Stimulated activated CD8-positive, alpha-beta memory T cell treated with anti-CD3 and anti-CD28 coated beads, Interleukin-4, amount 100 ng/mL, for 24 hours (primary cell): ENCODE measurements around the gene RAB5A.
"Not testable (repeated sequence)": the region's sequence is repeated elsewhere in the genome, so short reads cannot be mapped to it uniquely, and the experiment has no call there.

ENCODE experiments used
- DNase-seq: peaks from one replicate; pipeline ENCODE4 v3.0.0-alpha.2; 2020; ENCODE audit warnings: low read depth

Gene RAB5A

DNA sequence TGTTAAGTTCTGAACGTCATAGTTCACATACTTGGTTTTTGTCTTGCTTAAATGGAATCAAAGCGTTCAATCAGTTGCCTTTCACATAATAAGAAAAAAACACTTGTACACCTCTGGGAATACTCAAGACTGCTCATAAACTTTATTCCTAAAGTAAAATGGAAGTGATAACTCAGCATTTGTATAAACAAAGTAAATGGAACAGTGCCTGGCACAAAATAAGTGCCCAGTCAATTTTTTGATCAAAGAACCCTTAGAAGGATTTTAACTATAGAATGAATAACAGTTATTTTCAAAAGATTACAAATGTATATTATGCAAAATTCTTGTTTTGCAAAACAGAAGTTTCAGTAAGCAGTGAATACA, 1.3 kb downstream of the RAB5A start:
- DNase-seq: no peak

DNA sequence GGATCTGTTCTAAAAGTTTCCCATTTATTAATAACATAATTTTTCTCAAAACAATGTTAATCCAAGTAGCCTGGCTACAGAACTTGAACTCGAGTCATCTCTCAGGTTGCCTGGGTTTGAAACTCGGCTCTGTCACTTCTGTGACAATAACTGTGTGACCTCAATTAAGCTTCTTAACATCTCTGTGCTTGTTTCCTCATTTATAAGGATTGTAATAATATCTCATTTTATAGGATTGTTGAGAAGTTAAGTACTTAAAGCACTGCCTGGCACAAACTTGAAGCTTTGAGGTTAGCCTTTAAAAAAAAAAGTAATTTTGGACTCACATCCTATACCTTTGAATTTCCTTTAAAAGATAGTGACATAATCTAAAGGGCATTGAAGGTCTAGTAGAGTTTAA, 3.4 kb downstream of the RAB5A start:
- DNase-seq: no peak

DNA sequence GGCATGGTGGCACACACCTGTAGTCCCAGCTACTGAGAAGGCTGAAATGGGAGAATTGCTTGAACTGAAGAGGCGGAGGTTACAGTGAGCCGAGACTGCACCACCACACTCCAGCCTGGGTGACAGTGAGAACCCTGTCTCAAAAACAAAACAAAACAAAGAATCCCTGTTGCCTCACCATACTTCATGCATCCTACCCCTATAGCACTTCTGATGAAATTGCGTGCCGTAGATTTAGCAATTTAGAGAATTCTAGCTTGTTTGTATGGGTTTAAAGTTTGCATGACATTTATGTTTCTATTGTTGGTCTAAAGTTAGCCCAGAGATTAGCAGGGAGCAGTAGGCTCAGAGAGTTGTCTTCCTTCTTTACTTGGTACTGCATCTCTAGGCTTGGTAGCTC, 7.8 kb downstream of the RAB5A start:
- no peak for DNase-seq

DNA sequence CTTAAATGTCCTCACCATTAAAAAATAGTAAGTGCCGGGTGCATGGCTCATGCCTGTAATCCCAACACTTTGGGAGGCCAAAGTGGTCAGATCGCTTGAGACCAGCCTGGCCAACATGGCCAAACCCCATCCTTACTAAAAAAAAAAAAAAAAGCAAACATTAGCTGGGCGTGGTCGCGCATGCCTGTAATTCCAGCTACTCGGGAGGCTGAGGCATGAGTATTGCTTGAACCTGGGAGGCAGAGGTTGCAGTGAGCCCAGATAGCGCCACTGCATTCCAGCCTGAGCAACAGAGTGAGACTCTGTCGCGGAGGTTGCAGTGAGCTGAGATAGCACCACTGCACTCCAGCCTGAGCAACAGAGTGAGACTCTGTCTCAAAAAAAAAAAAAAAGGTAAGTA, 10.5 kb downstream of the RAB5A start:
- DNase-seq: not testable (repeated sequence)

DNA sequence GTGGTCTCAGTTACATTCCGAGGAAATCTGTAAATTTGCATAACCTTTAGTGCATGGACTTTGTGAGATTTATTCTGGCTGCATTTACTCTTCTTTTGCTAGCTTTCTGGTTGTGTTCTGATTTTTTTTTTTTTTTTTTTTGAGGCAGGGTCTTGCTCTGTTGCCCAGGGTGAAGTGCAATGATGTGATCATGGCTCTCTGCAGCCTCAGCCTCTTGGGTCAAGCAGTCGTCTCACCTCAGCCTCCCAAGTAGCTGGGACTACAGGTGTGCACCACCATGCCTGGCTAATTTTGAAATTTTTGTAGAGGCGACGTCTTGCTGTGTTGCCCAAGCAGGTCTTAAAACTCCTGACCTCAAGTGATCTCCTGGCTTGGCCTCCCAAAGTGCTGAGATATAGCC, 12.6 kb downstream of the RAB5A start:
- DNase-seq: no peak

DNA sequence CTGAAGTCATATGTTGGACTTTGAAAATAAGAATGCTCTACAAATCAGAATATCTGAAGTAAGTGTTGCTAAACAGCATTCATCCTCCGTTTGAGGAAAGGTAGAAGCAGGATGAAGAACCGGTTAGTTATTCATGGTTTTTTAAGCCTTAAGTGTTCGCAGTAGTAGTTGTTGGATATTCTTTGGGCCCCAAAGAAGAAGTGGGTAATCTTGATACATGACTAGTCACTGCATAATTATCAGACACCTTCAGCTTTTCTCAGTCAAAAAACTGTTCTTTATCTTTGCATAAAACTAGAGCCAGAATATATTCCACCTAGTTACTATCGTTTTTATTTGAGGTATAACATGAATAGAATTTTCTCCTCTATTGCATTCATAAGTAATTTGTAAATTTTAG, 13.8 kb downstream of the RAB5A start:
- no peak for DNase-seq

DNA sequence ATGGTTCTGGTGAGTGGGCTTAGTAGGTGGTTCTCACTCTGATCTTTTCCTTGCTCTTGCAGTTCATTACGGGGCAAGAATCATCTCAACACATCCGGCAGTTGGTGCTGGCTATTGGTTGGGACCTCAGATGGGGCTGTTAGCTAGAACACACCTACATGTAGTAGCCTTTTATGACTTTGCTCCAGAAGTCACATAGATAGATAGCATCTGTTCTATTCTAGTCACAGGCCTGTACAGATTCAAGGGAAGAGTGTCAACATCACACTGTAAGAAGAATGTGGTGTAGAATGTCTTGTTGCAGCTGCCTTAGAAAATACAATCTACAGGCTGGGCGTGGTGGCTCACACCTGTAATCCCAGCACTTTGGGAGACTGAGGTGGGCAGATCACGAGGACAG, 15.1 kb downstream of the RAB5A start:
- no peak for DNase-seq

DNA sequence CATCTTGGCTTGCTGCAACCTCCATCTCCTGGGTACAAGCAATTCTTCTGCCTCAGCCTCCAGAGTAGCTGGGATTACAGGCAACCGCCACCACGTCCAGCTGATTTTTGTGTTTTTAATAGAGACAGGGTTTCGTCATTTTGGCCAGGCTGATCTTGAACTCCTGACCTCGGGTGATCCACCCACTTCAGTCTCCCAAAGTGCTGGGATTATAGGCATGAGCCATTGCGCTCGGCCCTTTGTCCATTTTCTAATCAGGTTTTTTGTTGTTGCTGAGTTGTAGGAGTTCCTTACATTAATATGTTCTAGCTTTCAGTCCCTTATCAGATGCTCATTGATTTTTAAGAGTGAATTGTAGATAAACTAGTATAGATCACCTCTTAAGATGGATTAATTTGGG, 20.3 kb downstream of the RAB5A start:
- no peak for DNase-seq

DNA sequence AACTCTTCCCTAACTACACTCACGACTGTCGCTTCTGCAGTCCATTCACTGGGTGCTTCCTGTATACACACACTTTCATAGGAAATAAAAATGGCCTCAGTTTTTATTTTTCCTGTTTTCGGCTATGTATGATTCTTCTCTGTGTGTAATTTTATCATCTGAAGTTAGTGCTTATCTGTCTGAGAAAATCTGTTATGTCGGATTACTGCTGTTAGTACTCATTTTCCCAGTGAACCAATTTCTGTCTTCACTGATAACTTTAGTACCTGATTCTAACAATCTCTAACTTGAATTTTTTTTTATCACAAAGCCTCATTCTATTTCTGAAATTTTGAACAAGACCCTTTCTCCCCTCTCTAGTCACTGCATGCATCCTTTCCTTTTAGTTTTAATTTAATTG, 20.9 kb downstream of the RAB5A start:
- no peak for DNase-seq

DNA sequence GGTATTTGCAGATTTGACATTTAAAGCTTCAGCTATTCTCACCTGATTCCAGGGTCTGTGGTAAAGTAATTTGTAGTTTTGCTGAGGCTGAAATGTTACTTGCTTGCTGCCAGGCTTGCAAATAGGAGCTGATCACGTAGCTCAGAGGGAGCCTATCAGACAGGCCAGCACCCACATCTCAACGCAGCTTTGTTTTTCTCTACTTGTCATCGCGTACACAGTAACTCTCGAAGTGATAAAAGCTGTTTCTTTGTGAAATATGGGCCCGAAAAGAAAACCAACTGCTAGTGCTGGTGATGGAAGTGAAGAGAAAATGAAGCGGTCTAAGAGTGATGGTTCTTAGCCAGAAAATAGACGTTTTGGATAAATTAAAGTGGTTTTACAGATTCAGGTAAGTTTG, 23.4 kb downstream of the RAB5A start:
- no peak for DNase-seq

DNA sequence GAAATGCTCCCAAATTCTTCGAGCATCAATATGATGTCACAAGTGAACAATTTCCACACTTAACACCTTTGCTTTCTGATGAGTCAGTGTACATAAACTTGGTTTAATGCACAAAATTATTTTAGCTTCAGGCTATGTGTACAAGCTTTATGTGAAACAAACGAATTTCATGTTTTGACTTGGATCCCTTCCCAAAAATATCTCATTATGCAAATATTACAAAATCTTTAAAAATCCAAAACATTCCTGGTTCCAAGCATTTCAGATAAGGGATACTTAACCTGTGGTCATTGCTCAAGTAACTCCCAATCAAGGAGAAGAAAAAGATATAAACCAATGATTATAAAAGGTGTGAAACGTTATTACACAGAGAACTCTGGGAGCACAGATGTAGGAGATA, 25.2 kb downstream of the RAB5A start:
- DNase-seq: no peak

DNA sequence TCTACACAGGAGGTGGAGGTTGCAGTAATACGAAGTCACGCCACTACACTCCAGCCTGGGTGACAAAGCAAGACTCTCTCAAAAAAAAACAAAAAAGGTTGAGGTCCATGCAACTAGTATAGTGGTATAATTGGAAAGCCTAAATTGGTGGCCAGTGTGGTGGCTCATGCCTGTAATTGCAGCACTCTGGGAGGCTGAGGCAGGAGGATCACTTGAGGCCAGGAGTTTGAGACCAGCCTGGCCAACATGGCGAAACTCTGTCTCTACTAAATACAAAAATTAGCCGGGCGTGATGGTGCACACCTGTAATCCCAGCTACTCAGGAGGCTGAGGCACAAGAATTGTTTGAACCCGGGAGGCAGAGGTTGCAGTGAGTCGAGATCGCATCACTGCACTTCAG, 42.0 kb downstream of the RAB5A start:
- DNase-seq: not testable (repeated sequence)

DNA sequence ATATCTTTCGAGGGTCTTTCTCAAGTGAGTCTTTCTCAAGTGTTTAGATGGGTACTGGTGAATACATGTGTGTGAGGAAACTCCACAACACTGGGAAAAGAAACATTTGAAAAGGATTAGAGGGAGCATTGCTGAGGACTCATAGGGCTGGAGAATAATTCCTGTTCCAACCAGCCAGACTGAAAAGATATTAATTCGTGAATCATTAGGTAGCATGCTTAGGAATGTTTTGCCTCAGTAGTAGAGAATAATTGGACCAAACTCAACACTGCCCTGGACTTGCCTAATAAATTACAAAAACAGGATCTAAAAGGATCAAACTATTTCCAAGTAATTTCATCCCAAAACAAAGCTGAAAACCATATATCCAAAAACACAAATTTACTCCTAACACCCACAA, 47.9 kb downstream of the RAB5A start:
- no peak for DNase-seq

DNA sequence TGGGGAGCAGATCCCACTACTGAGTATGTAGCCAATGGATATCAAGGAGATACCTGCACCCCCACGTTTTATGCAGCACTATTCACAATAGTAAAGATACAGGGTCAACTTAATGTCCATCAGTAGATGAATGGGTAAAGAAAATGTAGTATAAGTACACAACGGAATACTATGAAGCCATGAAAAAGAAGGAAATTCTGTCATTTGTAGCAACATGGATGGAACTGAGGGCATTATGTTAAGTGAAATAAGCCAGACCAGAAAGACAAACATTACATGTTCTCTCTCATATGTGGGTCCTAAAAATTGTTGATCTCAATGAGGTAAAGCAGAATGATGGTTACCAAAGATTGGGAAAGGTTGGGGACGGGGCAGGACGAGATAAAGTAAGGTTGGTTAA, 50.6 kb downstream of the RAB5A start:
- DNase-seq: no peak

DNA sequence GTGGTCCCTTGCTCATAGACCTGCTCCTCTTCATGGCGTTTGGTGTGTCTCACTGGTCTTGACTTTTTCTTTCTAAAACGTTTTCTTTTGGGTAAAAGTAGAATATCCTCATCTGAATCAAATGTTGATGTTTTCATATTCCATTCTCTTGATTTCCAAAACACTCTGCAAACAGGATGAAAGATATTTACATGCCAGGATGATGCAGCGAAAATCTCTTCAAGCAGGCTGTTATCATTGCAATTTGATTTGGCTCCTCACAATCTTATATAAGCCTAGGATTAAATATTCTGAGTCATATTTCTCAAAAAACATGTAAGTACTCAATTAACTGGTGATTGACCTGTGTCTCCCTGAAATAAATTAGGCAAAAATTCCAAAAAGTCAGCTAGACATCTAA, 55.0 kb downstream of the RAB5A start:
- no peak for DNase-seq

DNA sequence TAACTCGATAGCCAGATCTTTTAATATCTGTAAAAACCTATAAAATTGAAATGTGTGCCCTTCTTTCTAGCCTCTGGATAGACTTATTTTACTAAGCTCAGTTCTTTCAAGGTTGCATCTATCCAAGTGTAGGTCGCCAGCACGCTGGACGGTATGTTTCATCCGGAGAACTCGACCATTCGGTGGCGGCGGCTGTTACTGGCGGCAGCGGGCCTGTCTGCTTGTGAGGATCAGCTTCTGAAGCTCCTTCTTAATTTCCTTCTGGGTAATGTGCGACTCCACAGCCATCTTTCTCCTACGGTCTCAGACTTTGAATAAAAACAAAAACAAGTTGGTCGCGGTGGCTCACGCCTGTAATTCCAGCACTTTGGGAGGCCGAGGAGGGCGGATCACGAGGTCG, 61.1 kb downstream of the RAB5A start:
- DNase-seq: no peak

DNA sequence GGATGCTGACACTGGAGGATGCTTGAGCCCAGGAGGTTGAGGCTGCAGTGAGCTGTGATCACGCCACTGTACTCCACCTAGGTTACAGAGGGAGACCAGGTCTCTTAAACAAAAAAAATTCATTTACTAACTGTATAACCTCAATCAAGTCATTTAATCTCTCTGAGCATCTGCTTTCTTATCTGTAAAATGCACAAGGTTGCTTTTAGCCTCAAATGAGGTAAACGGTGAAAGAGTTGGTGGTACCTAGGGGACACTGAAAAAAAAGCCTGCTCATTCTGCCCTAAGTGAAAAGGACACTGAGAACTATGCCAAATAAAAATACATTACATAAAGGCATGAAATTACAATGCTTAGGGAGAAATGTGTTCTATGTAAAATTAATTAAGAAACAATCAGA, 61.7 kb downstream of the RAB5A start:
- DNase-seq: no peak

DNA sequence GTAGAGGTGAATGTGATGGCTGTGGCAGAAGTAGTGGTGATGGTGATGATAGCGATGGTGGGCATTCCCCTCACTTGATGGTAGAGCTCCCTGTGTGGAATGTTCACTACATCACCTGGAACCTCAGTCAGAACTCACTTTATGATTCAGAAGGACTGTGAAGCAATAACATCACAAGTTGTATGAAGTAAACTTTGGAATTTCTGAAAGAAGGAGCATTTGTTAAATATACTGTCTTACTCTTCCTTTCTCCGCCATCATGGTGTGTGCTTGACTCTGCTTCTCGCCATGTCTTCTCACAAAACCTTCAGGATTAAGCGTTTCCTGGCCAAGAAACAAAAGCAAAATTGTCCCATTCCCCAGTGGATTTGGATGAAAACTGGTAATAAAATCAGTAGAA, 65.3 kb downstream of the RAB5A start, which contains the start of gene PP2D1:
Gene PP2D1, minus strand, starts transcription at position 101 of the 400 bp plus-strand sequence. CDS start 192 bp downstream, outside the sequence.
- DNase-seq: no peak

DNA sequence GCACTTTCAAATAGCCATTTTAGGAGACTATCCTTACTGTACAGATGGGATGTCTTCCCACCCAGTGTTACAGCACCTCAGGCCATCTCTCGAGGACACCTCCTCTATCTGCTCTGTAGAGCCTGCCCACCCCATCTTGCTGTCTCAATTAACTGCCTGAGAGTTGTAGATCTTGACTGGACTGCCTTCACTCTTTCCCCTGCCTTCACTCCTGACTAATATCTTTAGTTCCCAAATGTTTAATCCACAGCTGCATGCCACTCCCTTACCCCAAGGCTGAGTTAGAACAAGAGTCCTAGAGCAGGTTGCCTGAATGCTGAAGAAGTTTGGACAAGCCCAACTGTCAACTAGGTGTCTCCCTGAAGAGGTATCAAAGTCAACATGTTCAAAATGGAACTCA, 66.5 kb downstream of the RAB5A start:
- DNase-seq: no peak

DNA sequence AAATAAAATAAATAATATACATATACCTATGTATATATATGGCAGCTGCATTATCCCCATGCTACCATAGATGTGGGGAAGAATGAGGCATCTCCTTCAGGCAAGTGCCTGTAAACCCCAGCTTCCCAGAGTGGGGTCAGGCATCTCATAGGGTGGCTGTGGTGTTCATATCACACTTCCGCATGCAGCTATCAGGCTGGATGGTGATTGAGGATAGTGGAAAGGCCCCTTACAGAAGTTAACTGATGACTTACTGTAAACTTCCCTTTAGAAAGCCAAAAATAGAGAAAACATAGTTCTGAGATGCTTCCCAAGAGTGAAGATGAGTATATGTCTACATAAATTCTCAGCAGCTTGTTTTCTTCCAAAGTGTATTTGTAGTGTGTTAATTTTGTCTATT, 68.6 kb downstream of the RAB5A start:
- DNase-seq: no peak

DNA sequence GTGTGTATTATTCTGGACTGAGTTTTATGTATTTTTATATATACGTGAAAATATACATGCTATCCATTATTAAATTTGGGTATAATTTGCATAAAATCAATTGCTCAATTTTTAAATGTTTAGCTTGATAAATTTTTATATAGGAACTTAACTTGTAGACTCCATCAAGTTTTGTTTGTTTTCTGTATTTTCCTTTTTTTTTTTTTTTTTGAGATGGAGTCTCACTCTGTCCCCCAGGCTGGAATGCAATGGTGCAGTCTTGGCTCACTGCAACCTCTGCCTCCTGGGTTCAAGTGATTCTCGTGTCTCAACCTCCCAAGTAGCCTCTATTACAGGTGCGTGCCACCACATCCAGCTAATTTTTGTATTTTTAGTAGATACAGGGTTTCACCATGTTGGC, 69.2 kb downstream of the RAB5A start:
- not testable (repeated sequence) for DNase-seq

DNA sequence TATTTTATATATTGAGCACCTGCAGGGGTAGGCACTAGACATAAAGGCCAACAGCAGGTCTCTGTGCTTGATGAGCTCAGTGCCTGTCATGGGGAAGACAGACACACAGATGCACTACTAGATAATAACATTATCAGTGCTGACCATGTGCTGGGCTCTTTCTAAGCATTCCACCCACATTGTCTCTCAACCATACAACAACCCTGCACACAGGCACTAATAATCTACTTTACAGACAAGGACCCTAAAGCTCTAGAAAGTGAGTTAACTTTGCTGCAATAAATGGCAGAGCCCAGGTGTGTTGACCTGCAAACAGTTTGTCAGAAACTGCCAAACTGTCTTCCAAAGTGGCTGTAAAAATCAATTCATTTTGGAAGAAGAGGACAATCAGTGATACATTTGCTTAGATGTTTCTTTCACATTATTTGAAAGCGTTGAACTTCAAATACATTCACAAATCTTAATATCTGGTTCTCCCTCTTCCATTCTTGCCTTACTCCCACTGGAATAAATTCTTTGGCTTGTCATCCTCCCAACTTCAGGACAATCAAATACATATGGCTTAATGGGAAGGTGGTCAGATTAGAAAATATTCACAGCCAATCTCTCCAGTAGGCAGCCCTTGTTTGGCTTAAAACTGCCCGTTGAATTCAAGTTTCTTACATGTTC, 76.2 kb downstream of the RAB5A start:
- DNase-seq: no peak

DNA sequence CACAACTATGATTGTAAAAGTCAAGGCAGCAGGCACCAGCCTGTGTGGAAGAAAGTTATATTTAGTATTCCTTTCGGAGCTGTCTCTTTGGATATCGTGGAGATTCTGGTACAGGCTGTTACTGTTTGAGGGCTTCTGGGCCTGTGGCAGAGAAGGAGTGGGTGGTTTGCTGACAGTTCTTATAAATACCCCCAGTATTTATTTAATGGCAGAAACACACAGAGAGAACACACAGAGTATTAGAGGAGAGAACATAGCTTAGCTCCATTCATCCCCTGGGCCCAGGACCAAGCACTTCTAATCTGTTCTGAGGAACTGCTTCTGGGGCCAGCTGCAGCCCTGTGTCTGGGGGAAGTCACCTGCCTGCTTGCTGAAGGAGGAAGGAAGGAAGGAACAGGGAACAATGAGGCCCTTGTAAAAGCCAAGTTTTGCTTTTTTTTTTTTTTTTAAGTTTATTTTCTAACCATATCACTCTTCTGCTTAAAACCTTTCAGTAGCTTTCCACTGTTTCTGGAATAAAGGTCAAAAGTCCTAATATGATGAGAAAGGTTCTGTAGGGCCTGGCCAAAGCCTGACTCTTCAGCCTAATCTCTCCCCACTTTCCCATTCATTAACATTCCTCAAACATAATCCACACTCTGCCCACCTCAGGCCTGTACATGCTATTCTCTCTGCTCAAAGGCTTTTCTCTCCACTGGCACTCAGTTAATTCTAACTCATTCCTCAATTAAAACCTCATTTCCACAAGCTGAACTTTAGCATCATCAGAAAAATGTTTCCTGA, 76.9 kb downstream of the RAB5A start:
- no peak for DNase-seq

DNA sequence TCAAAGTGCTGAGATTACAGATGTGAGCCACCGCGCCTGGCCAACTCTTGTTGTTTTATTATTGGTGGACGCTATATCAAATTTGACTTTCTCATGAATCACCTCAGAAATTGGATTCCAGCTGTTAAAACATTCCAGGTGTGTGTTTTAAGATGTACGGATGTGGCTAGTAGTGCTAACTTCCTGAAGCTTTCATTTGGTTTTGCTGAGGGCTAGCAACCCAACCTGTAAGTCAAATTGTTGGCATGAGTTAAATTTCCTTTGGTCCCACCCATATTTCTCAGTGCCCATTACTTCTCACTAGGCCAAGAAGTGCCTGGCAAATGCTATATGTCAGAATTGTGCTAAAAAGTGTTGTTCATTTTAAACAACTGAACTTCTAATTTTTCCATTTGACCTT, 80.2 kb downstream of the RAB5A start:
- no peak for DNase-seq
